IPS-NIHi7 (cell line): ENCODE data around the gene NUP50.

ENCODE experiments used
- DNase-seq: peaks from one replicate; pipeline ENCODE4 v3.0.0; 2012; ENCODE audit warnings: mixed read lengths; ENCODE audit errors: extremely low spot score

Gene NUP50

DNA sequence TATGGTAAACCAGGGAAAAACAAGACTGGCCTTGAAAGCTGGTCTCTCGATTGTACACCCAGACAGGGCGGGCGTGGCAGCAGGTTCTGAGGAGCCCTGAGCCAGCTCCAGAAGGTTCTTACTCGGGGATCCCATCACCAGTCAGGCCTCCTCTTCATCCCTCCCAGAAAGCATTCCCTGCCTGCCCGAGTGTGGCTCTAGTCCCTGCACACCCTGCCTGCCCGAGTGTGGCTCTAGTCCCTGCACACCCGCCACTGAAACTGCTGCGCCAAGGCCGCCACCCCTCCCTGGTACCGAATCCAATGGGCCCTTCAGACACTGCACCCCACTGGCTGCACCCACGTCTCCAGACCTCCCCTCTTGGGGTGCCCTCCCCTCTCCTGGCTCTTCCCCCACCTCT lies 46.9 kb downstream of the NUP50 start:
- DNase-seq, result no peak

DNA sequence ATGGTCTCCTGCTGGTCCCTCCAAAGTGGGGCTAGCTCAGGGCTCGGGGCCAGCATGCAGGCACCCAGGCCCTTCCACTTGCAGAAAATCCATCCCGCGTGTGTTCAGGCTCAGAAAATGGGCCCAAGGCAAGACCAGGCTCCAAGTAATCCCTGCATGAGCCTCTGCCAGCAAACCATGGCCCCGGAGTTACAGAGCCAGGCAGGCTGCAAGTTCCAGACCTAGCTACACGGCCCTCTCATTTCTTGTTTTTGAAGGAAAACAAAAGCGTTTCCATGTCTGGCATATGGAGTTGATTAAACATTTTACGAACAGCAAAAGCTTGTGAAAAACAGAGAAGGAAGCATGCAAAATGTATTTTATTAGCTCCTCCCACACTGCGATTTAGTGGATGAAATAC lies 47.3 kb downstream of the NUP50 start:
- no peak for DNase-seq

DNA sequence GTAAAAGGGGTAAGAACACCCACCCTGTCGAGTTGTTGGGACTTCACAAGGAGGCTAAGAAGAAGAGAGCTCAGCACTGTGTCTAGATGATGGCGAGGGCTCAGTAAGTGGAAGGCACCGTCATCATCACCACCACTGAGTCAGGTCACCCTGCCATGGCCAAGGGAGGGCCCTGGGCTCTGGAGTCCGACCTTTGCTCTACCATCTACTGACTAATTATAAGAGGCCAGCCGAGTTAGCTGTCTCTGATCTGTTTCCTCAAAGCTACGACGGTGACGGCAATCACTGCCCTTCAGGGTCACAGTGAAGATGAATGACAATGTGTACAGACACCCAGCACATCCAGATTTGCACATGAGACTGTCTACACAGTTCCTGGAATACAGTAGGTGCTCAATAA lies 47.7 kb downstream of the NUP50 start:
- DNase-seq, result no peak

DNA sequence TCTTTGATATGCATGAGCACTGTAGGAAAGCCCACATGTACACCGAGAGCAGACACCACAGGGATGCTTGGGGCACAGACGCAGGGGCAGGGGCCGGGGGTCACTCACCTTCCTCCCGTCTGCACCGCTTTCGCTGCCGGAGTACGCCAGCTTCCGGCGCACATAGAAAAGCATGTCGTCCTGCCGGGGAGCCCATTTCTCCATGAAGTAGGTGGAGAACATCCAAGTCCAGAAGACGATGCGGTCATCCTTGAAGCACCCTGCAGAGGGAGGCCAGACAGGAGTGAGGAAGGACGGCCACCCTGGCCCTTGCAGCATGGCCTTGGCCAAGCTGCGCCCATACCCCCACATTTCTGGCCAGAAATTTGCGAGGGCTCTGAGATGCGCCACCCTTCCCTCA lies 48.1 kb downstream of the NUP50 start:
- DNase-seq, result no peak

DNA sequence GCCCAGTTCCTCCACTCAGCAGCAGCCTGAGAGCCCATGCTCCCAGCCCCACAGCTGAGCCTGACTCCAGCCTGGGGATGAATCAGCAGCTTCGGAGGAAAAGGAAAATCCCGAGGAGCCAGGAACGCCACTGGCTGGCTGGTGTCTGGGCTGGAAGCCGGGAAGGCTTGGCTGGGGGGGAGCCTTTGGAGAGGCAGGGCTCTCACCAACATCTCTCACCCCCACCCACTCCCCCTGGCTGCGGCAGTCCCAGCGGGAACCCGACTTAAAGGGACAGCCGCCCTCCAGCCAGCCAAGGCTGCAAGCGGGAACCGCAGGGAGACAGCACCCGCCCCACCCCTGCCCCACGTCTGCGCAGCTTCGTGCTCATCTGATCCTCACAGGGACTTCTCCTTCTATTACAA lies 48.6 kb downstream of the NUP50 start:
- peak; percentile 61 for DNase-seq

DNA sequence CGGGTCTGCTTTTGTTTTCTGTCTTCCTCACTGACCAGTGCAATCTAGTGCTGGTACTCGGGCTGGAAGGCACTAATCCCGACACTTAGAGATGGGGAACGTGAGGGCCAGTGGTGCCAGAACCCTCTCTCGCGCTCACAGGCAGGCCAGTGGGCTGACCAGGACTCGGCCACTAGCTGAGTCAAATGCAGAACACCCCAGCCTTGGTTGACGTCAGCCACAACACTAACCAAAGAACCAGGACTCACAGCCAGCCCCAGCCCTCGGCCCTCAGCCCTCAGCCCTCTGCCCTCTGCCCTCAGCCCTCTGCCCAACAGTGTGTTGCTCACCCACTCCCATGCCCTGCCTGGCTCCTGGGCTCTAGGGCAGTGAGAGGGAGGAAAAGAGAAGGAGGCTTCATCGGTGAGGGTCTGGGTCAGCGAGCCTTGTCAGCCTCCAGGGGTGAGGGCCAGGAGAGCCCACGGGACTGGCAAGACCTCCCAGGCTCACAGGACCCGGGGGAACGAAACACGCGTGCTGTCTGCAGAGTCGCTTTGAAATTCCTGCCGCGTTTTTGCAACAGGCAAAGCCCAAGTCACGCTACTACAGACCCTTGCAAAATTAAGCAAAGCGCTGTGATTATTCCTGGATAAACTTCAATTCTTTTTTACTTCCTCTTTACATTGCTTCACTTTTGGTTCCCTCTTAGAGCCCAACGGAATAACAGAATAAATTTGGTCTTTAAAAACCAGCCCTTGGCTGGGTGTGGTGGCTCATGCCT lies 49.4 kb downstream of the NUP50 start:
- no peak for DNase-seq

DNA sequence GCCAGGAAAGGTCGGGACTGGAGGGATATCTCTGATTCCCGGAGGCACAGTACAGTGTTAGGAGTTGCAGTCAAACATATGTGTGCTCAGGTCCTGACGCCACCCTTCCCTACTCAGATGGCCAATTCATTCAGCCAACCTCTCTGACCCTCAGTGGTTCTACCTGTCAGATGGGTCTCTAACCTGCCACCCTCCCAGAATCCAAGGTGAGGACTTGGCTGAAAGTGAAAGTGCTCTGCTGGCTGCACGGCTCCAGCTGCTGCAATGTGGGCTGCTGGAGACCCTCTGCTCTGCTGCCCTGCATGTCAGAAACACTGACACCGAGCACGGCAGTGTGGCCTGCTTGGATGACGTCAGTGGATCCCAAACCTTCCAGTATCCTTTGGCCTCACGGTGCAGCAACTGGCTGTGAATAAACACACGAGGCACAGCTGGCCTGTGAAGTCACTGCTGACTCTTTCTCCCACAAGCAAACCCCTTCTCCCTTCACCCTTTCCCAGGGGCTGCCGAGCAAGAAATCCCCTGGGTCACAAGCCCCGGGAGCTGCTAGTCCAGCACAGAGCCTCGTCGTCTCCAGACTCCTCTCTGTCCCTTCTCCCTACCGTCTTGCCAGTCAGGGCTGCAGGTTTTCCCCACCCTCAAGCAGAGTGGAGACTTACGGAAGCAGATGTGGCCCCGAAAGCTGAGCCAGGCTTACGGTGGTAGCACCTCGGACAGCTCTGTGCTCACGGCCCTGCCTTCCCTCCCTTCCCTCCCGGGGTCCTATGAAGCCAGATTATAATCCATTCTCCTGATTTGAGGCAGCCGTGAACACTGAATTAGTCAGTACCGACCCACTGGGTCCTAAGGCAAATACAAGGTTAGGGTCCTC lies 52.6 kb downstream of the NUP50 start:
- DNase-seq, result peak; percentile 73

DNA sequence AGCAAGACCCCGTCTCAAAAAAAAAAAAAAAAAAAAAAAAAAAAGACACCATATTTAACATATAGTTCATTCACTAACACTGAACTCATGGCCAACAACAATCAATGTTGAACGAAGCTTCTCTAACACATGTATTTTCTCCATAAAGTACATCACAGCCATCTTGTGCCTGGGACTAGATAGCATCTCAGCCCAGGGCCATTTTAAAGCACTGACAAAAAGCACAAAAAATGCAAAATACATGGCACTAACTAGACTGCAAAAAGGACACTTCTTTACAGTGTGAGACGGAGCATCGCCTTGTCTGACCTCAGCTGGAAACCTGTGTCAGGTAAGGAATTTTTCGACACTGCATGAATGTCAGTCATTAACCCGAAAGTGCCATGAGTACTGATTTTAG lies 53.6 kb downstream of the NUP50 start:
- no peak for DNase-seq

DNA sequence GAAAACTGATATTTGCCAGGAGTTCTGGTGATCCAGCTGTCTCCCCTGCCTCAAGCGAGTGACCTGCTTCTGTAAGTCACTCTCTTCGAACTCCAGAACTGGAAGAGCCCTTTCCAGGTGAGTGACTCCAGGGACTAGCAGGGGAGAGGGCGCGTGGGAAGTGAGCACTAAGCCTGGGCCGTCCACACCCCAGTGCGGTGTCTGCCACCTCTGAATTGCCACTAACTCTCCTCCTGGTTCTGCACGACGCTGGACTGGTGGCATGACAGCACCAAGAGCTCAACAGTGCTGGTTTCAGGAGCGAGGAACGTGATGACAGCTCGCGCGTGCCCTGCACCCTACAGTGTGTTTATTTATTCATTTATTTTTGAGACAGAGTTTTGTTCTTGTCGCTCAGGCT lies 54.1 kb downstream of the NUP50 start:
- DNase-seq, result no peak

DNA sequence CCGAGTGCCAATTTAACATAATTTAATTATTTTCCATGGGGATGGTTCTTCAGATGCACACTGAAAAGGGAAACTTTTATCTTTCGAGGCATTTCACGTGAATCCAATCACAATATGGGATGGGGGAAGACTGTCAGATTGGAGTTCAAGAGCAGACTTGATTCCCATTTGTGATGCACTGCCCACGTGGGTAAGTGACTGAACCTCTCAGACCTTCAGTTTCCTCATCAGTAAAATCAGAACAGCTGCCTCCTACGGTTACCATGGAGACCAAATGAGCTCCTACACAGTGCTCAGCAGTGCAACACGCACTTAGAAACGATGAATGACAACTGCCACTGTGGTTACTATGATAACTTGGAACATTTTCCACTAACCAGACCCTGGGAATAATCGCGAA lies 55.3 kb downstream of the NUP50 start:
- DNase-seq, result no peak

DNA sequence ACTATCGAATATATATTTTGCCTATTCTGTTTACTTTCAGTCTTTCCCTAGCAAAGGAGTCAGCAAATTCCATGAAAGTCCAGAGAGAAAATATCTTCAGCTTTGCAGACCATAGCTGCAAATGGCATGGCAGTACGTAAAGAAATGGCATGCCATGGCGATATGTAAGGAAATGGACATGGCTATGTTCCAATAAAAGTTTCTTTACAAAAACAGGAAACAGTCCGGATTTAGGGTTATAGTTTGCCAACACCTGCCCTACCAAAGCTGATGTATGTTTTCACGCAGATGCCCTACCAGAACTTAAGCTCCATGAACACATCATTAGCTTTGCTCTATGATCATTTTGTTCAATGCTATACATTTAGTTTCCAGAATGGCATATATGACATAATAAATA lies 57.5 kb downstream of the NUP50 start:
- no peak for DNase-seq

DNA sequence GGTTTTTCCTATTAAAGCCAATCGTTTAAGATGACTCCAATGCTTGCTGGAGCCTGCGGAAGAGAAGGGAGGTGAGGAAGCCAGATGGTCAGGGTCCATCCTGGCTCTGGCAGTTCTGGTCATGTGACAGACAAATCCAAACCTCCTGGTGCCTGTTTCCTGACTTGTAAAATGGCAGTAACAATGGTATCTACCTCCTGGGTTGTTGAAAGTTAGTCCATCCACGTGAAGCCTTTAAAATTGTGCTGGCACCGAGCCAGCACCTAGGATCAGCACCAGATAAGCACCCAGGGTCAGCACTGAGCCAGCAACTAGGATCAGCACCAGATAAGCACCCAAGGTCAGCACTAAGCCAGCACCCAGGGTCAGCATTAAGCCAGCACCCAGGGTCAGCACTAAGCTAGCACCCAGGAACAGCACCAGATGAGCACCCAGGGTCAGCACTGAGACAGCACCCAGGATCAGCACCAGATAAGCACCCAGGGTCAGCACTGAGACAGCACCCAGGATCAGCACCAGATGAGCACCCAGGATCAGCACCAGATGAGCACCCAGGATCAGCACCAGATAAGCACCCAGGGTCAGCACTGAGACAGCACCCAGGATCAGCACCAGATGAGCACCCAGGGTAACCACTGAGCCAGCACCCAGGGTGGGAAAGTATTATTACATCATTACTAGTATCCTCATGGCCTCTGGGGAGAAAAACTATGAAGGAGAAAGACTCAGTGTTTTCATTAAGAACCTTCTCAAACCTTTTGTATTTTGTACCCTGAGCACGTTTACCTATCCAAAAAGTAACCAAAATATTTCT lies 59.8 kb downstream of the NUP50 start:
- no peak for DNase-seq

DNA sequence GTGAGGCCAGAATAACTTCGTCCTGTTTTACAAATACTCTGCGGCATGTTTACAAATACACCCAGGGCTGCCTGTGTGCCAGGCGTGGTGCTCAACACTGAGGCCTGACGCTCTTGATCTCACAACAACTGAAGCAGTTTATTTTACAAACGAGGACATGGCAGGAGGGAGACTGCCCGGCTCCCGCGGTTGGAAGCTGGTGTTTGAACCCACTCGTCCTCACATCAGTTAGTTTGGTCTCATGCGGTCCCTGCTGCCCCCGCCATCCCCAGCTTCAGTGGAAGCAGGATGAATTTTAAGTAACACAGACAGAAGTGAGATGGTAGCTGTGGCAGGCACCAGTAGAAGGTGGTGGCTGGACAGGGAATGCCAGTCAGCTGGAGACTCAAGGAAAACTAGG lies 60.6 kb downstream of the NUP50 start:
- no peak for DNase-seq

DNA sequence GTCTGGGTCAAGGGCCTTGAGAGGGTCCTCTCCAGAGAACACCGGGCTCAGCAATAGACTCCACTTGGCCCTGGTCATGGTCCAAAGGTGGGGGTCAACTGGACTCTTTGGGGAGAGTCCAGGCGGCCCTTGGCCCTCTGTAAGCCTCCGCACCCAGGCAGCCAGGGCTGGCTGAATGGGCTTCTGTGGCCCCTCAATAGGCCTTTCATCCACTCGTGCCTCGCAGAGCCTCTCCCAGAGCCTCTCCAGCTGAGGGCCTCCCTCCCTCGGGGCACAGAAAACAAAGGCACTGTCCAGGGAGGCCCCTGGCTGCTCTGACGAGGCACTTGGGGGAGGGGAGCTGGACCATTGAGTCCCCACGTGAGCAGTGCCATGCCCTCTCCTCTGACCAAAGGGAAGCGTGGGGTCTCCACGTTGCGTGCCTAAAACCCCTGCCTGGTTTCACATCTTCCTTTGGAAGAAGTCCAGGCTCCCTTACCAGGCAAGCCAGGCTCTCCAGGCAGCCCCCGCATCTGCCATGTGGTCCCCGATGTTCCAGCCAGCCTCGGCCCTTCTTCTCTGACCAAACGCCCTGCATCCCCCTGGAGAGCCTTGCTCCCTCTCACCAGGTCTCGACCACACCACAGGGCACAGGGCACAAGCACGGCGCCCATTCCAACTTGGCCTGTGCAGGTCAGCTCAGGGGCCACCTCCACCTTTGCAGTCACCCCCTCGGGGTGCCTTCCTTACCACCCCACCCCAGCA lies 61.4 kb downstream of the NUP50 start:
- DNase-seq, result no peak

DNA sequence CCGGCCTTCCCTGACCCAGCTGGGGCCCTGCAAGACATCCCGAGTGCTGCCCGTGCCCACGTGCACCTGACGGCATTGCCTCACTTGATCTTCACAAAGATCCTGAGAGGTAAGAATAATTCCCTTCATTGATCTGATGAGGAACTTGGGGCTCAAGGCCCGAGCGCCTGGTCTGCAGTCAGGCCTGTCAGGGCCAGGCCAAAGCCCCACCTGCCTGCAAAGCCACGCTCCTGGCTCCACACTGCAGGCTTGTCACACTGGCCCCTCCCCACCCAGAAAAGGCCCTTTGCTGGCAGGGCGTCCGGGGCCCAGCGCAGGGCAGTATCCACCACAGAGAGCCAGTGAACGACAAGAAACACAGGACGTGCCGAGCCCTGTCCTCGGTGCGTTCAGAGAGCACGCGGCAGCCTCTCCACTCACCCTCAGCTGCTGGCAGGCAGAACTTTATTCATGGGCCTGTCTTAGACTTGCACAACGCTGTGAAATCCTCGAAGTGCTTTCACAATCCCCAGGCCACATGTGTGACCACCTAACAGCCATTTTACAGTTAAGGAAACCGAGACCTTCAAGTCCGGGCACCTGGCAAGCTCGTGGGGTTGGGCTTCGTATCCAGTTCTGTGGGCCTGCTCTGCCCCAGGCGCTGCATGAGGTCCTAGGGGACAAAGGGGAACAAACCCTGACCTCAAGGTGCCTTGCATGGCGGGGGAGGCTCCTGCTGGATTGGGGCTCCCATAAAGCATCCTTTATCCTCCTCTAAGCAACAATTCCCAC lies 62.2 kb downstream of the NUP50 start:
- no peak for DNase-seq

DNA sequence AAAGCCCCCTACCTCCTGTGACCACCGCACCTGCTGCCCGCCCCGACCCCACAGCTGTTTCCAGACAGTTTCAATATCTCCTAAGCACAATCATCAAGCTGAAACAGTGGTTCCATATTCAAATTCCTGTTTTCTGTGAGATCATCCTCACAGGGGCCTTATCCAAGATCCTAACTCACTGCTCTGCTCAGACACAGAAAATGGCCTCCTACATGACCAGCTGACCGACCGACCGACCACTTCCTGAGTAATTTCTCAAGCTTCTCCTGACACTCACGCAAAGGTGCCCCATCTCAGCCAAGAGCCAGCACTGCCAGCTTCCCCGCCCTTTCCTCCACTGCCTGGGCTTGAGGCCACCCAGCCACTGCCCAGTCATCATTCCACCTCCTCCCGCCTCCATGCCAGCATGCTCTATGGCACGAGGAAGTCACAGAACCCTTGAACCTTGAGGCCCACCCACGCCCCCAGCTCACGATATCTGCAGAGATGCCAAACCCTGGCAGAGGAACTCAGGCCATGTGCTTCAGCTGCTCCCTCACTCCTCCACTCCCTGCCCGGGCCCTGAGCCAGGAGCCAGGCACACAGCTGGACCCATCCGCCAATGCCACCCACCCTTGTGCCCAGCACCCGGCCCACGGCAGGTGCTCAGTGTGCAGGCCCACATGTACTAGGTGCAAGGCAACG lies 62.9 kb downstream of the NUP50 start:
- DNase-seq, result no peak

DNA sequence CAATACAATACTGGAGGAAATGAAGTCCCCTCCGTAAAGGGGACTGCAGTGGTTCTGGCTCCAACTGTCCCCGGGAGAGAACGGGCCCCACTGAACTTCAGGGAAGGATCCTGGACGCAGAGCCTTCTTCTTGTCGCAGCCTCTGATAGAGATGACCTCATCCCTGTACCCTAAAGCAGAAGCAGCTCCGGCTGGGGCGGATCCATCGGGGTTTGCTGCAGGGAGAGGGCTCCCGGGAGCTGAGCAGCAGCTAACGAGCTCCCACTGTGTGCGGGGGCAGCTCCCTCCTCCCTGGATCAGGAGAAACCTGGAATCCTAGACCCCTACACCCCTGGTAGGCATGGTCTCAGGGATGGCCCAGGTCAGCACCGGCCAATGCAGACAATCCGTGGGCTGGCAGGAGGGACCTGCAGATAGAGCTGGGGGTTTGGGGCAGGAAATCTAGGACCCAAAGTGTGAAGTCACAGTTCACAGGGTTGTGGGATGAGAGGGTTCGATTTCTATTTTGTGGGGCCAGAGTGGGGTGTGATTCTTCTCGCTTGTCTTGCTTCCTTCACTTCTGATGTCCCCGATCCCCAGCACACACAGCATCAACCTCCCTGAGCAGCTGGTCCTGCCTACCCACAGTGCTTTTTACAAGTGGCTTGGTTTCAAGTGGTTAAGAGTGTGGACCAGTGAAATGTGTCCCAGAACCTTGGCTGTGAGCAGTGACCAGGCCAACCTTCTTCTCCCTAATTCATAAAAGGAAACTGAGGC lies 64.1 kb downstream of the NUP50 start:
- peak; percentile 35 for DNase-seq

DNA sequence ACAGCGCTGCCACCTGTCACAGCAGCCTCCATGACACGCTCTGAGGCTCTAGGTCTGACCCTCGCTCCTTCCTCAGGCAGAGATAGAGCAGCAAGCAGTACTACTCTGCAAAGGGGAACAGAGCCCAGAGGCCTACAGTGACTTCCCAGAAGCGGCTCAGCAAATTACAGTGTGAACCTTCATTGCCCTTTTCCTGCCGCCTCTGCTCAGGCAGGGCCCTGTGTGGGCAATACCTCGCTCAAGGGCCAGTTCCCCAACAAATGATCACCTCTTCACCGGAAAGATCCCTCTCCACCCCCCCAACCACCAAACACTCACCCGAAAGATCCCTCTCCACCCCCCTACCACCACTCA lies 64.7 kb downstream of the NUP50 start:
- DNase-seq, result no peak

DNA sequence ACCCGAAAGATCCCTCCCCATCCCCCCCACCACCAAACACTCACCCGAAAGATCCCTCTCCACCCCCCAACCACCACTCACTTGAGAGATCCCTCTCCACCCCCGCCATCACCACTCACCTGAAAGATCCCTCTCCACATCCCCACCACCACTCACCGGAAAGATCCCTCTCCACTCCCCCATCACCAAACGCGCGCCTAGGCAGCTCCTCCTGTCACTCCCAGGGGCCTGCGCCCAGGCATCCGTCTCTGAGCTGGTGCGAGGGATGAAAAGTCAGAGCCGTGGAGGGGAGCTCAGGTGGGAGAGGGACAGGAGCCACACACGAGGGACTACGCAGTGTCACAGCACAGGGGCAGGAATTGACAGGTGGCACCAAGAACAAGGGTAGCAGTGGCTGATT lies 65.5 kb downstream of the NUP50 start:
- DNase-seq, result no peak
